OCI-LY3 (cell line): ENCODE results near the gene FBXL15.

Experiments
- CTCF ChIP-seq: fragments of 200-600, 300-600 bp; sonication (generic); IDR thresholded peaks from 2 replicates; pipeline ENCODE4 v1.5.1; 2014; ENCODE audit warnings: antibody characterized with exemption, low read length, low read depth
- EZH2phosphoT487 ChIP-seq: fragments of 200-600 bp; shearing (Covaris generic); IDR thresholded peaks from 2 replicates; pipeline ENCODE4 v1.6.1; 2018; ENCODE audit warnings: antibody characterized with exemption, mixed run types, low read depth

DNA sequence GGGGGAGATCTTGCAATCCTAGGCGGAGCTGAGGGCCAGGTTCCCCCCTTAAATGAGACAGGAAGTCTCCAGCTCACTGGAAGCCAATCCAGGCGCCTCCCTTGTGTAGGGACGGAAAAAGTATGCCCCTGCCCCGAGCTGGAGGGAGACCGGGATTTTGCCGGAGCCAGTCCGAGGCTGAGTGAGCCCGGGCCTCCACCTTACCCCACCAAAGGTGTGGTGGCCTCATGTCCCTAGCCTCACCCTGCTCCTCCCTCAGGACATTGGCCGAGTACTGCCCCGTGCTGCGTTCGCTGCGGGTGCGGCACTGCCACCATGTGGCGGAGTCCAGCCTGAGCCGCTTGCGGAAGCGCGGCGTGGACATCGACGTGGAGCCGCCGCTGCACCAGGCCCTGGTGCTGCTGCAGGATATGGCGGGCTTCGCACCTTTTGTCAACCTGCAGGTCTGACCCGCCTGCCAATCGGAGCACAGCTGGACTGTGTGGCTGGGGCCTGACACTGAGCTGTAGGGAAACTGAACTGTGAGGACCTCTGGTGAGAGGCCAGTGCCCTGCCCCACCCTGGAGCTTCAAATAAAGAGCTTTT is 2.0 kb downstream of the FBXL15 start:
- TF ChIP-seq CTCF (peak; percentile 56), EZH2phosphoT487 (no peak)
